ENCODE results near the gene ETS1.

GRCh38 chr11:128573638-128574037 lies 13.7 kb downstream of the ETS1 start:
- TF ChIP-seq POLR2A (IDR thresholded peaks at IDR 0.05) (no peak), CTCF (IDR thresholded peaks at IDR 0.05) (no peak), POLR2AphosphoS5 (IDR thresholded peaks at IDR 0.05) (no peak)

Measured in transverse colon (tissue), 4 donors.